Memory B cell (primary cell): Measurements from ENCODE around the gene TFDP2.
A peak's percentile ranks its signal among the peaks of the same experiment; 100 is the strongest.

Source experiments
- ATAC-seq: fragments of 150-1000 bp; cut with Tn5 transposase; 2 replicates; pipeline ENCODE4 v1.10.0; 2021; ENCODE audit warnings: low read depth, mild to moderate bottlenecking, moderate library complexity
- DNase-seq, 2 donors: peaks; one replicate each; pipeline ENCODE4 v3.0.0; 2022; ENCODE audit warnings: low spot score in 2 of 2
- H3K27ac Mint-ChIP-seq: one replicate; pipeline ENCODE4 v1.8.0; 2022; ENCODE audit warnings: mild to moderate bottlenecking, moderate library complexity, mixed read lengths
- H3K27me3 Mint-ChIP-seq: one replicate; pipeline ENCODE4 v1.8.0; 2022; ENCODE audit warnings: mixed read lengths
- H3K36me3 Mint-ChIP-seq: one replicate; pipeline ENCODE4 v1.8.0; 2022; ENCODE audit warnings: mild to moderate bottlenecking, mixed read lengths
- H3K4me1 Mint-ChIP-seq: one replicate; pipeline ENCODE4 v1.8.0; 2022; ENCODE audit warnings: mixed read lengths
- H3K4me3 Mint-ChIP-seq: one replicate; pipeline ENCODE4 v1.8.0; 2022; ENCODE audit warnings: mild to moderate bottlenecking, moderate library complexity, mixed read lengths
- H3K9me3 Mint-ChIP-seq: one replicate; pipeline ENCODE4 v1.8.0; 2022; ENCODE audit warnings: mixed read lengths

TFDP2 gene

DNA sequence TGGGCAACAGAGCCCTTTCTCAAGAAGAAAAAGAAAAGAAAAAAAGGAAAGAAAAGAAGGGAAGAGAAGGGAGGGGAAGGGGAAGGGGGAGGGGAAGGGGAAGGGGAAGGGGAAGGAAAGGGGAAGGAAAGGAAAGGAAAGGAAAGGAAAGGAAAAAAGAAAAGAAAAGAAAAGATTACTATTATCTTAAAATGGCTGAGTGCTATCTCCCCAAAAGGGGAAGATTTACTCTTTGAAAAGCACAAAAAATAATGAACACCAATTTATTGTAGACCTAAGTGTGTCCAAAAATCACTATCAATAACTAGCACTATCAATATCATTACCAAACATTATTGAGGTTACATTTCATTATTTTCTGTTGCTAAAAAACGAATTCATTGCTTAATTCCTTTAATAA lies 183.9 kb downstream of the TFDP2 start:
- Mint-ChIP-seq H3K36me3 (peaks cover 6% of the 10 kb centered on the region), H3K4me1 (no peaks in the 10 kb centered on the region), H3K27ac (no peak overlapping the region), H3K9me3 (no peaks in the 10 kb centered on the region), H3K27me3 (no peaks in the 10 kb centered on the region), H3K4me3 (no peak overlapping the region)
- no peak for ATAC-seq
- no peak for DNase-seq

GRCh38 chr3:141963301-141963700 lies 186.0 kb downstream of the TFDP2 start:
- no peak for DNase-seq
- H3K9me3 Mint-ChIP-seq = no peaks in the 10 kb centered on the region
- no peak for ATAC-seq

DNA sequence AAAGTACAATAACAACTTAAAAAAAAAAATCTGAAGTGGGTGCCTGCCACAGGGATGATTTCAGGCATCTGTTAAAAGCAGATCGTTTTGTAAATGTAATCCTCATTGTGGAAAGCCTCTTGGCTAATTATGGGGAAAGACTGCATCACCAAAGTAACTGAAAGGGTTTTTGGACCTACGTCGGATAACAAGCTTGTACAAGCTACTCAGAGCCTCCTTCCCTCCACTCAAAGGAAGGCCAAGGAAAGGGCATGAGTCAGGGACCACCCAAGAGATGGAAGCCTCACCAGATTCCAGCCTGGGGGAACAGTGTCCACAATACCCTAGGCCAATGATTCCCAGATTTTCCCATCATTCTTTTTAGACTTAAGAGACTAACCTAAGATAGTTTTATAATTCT lies 188.6 kb downstream of the TFDP2 start:
- no peak for DNase-seq
- Mint-ChIP-seq H3K4me3 (no peak overlapping the region), H3K27ac (no peak overlapping the region)

More at GRCh38 chr3:141963301-141963700, 186.0 kb downstream of the TFDP2 start:
- Mint-ChIP-seq H3K4me3 (no peak overlapping the region), H3K27me3 (no peaks in the 10 kb centered on the region), H3K36me3 (peaks cover 8% of the 10 kb centered on the region), H3K27ac (no peak overlapping the region), H3K4me1 (no peaks in the 10 kb centered on the region)

GRCh38 chr3:141959589-141960554 lies 189.5 kb downstream of the TFDP2 start:
- Mint-ChIP-seq H3K4me1 (no peaks in the 10 kb centered on the region), H3K9me3 (no peaks in the 10 kb centered on the region), H3K27me3 (no peaks in the 10 kb centered on the region), H3K36me3 (peaks cover 19% of the 10 kb centered on the region), H3K4me3 (no peak overlapping the region), H3K27ac (no peak overlapping the region)
- no peak for DNase-seq
- no peak for ATAC-seq

More for the DNA sequence above, 188.6 kb downstream of the TFDP2 start:
- H3K9me3 Mint-ChIP-seq = no peaks in the 10 kb centered on the region
- H3K4me1 Mint-ChIP-seq = no peaks in the 10 kb centered on the region
- no peaks in the 10 kb centered on the region for H3K27me3 Mint-ChIP-seq
- no peak for ATAC-seq
- peaks cover 16% of the 10 kb centered on the region for H3K36me3 Mint-ChIP-seq

- DNase-seq = no peak
- H3K9me3 Mint-ChIP-seq = no peaks in the 10 kb centered on the region
- H3K4me1 Mint-ChIP-seq = peaks cover 4% of the 10 kb centered on the region
- H3K27me3 Mint-ChIP-seq = no peaks in the 10 kb centered on the region
- H3K4me3 Mint-ChIP-seq = no peak overlapping the region
- H3K27ac Mint-ChIP-seq = peak overlapping the region; percentile 40
- ATAC-seq = no peak
- H3K36me3 Mint-ChIP-seq = peaks cover 23% of the 10 kb centered on the region
These were observed 194.2 kb downstream of the TFDP2 start for GRCh38 chr3:141955175-141955574.

DNA sequence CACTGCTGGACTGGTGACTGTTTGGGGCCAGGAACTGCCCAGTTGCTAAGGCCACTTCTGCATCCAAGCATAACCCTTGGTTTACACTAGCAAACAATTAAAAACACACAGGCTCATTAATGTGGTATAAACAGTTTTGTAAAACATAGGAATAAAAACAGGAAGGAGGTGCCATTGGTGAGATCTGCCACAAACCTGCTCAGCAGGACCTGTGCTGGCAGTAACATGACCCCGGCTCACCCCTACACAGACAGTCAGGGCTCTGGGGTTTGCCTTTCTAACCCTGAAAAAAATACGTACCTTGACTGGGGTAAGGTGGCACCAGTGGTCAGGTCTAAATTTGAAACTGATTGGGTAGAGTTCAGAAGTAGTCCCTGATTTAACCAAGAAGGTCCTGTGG lies 196.7 kb downstream of the TFDP2 start:
- H3K36me3 Mint-ChIP-seq = peaks cover 18% of the 10 kb centered on the region
- H3K27ac Mint-ChIP-seq = no peak overlapping the region
- DNase-seq (no peak), ATAC-seq (no peak)
- H3K9me3 Mint-ChIP-seq = no peaks in the 10 kb centered on the region
- H3K27me3 Mint-ChIP-seq = no peaks in the 10 kb centered on the region
- H3K4me3 Mint-ChIP-seq = no peak overlapping the region
- peaks cover 4% of the 10 kb centered on the region for H3K4me1 Mint-ChIP-seq

DNA sequence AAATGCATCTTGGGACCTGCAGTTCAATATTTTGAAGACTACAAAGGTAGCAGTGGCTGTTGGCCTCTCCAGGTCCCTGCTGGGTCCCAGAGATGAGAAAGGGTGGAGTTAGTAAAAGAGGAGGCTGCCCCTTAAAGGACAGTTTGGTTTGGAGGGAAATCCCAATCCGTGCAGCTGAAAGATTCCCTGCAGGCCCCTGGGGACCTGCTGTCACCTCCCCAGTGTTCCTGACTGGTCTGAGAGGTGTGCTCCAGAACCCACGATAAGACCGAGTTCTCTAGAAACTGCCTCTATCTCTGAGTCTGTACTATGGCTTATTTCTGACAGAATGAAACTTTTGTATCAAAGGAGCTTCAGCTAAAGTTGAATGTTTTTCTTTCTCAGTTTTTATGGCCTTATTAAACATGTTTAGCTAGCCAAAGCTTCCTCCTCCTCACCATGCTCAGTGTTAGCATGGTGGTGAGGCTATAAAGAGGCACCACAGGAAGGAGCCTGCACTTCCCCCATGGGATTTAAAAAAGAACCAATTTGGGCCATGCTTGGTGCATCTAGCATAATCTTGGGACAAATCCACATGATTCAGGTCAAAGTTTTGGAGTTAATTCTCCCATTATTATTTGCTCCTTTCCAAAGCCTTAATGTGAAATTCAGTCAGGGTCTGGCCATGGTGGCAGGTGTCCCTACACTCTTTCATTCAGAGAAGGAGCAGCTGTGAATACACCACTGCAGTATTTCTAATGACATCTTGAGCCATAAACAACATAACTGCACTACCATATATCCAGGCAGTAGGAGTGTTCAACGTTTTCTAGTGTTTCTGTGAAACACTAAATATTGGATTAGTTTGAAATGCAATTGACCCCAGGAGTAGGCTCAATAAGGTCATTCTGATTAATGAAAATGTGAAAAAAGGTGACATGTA lies 198.5 kb downstream of the TFDP2 start:
- H3K36me3 Mint-ChIP-seq = peaks cover 14% of the 10 kb centered on the region
- no peak for ATAC-seq
- H3K27me3 Mint-ChIP-seq = no peaks in the 10 kb centered on the region
- H3K4me1 Mint-ChIP-seq = peaks cover 4% of the 10 kb centered on the region
- H3K9me3 Mint-ChIP-seq = no peaks in the 10 kb centered on the region
- no peak for DNase-seq
- H3K4me3 Mint-ChIP-seq = no peak overlapping the region
- H3K27ac Mint-ChIP-seq = no peak overlapping the region

DNA sequence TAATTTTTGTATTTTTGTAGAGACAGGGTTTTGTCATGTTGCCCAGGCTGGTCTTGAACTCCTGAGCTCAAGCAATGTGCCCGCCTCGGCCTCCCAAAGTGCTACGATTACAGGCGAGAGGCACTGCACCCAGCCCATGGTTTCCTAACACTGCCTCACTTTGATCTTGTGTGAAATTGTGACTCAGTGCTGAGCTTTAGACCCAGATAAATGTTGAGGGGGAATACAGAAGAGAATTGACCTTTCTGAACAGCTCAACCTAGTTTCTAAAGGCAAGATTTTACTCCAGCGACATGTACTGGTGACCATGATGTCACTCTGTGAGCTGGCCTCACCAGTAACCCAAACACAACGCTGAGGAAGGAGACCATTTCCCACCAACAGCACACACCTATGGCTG lies 199.4 kb downstream of the TFDP2 start:
- DNase-seq = no peak
- H3K27ac Mint-ChIP-seq = no peak overlapping the region
- peaks cover 4% of the 10 kb centered on the region for H3K4me1 Mint-ChIP-seq
- no peaks in the 10 kb centered on the region for H3K27me3 Mint-ChIP-seq
- peaks cover 11% of the 10 kb centered on the region for H3K36me3 Mint-ChIP-seq
- ATAC-seq = no peak
- H3K9me3 Mint-ChIP-seq = no peaks in the 10 kb centered on the region
- H3K4me3 Mint-ChIP-seq = no peak overlapping the region

- Mint-ChIP-seq H3K27me3 (no peaks in the 10 kb centered on the region), H3K36me3 (peaks cover 11% of the 10 kb centered on the region), H3K27ac (no peak overlapping the region), H3K4me3 (no peak overlapping the region), H3K4me1 (peaks cover 4% of the 10 kb centered on the region), H3K9me3 (no peaks in the 10 kb centered on the region)
- no peak for ATAC-seq
- DNase-seq = no peak
These were observed 199.9 kb downstream of the TFDP2 start for GRCh38 chr3:141949399-141949798.

DNA sequence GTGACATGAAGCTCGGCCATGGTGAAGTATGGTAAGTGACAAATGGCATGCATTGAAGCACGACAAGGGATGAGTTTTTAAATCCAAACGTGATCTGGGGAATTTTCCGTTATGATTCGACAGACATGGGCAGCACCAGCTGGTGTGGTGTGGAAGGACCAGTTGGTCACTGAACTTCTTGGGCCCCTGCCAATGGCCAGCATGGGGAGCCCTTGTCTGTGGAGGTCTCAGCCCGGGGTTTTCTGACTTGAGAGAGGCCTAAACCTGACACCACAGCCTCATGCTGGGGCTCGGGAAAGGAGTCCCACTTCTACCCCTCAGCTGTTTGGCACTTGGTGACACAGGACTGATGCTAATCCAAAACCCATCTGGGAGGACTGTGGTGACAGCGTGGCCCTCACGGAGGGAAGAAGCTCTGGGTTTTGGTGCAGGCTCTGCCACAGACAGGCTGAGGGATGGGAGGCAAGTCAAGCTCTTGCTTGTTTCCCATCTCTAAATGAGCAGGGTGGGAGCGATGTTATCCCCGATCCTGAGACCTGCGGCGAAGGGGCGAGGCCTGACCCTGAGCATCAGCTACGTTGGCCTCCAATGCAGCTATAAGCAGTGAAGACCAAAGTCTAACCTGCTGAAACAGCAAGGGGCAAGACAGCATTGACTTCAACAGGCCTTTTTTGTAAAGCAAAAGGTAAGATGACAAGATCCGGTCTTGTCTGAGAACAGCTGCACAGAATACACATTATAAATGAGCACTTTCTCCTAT lies 203.4 kb downstream of the TFDP2 start:
- Mint-ChIP-seq H3K27me3 (no peaks in the 10 kb centered on the region), H3K9me3 (no peaks in the 10 kb centered on the region), H3K36me3 (peaks cover 3% of the 10 kb centered on the region), H3K4me1 (no peaks in the 10 kb centered on the region), H3K27ac (no peak overlapping the region), H3K4me3 (no peak overlapping the region)
- DNase-seq (no peak), ATAC-seq (no peak)

- ATAC-seq (no peak), DNase-seq (no peak)
- Mint-ChIP-seq H3K4me3 (no peak overlapping the region), H3K9me3 (no peaks in the 10 kb centered on the region), H3K27me3 (no peaks in the 10 kb centered on the region), H3K4me1 (no peaks in the 10 kb centered on the region), H3K27ac (no peak overlapping the region), H3K36me3 (no peaks in the 10 kb centered on the region)
These were observed 207.3 kb downstream of the TFDP2 start for GRCh38 chr3:141942006-141942405.

GRCh38 chr3:141941093-141941492 lies 208.3 kb downstream of the TFDP2 start:
- no peak overlapping the region for H3K27ac Mint-ChIP-seq

GRCh38 chr3:141940194-141940776 lies 209.1 kb downstream of the TFDP2 start:
- DNase-seq (no peak), ATAC-seq (no peak)
- H3K4me3 Mint-ChIP-seq = no peak overlapping the region
- no peak overlapping the region for H3K27ac Mint-ChIP-seq
- no peaks in the 10 kb centered on the region for H3K9me3 Mint-ChIP-seq
- no peaks in the 10 kb centered on the region for H3K27me3 Mint-ChIP-seq
- no peaks in the 10 kb centered on the region for H3K4me1 Mint-ChIP-seq
- H3K36me3 Mint-ChIP-seq = no peaks in the 10 kb centered on the region

More at GRCh38 chr3:141941093-141941492, 208.3 kb downstream of the TFDP2 start:
- no peaks in the 10 kb centered on the region for H3K9me3 Mint-ChIP-seq
- no peaks in the 10 kb centered on the region for H3K4me1 Mint-ChIP-seq
- no peak overlapping the region for H3K4me3 Mint-ChIP-seq
- ATAC-seq (no peak), DNase-seq (no peak)
- no peaks in the 10 kb centered on the region for H3K27me3 Mint-ChIP-seq
- no peaks in the 10 kb centered on the region for H3K36me3 Mint-ChIP-seq
